HG03432 (cell line): ENCODE measurements around the gene WRAP73.
"Not testable (repeated sequence)": the region's sequence is repeated elsewhere in the genome, so short reads cannot be mapped to it uniquely, and the experiment has no call there.

Experiments used
- ATAC-seq: cut with Tn5 transposase; IDR thresholded peaks from one replicate; pipeline ENCODE4 v1.9.1; 2021; ENCODE audit warnings: mild to moderate bottlenecking, moderate library complexity; ENCODE audit not compliant: unreplicated experiment

WRAP73 gene

DNA sequence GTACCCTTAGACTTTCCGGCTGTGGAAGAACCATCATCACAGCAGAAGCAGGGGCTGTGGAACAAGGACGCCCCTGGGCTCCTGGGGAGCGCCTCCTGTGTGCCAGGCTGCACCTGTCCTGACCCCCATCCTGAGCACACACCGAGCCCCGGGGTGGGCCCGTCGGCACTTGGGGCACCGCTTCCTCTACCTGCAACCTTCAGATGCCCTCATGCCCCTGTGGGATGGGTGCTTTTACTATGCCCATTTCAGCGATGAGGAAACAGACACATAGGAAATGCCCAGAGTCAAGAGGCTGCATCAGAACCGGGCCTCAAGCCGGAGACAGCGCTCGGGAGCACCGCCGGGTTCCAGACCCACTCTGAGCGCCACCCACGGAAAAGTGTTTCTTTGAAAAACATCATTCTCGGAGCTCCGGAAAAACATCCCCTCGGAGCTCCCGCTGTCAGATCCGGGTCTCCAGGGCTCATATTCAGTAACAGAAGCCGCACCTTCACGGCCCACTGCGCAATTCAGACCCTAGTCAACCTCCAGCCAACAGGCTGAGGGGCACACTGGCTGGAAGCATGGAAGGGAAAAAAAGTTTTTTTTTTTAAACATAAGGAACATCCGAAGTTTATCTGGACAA is 17.1 kb downstream of the WRAP73 start:
- ATAC-seq: no peak

GRCh38 chr1:3632298-3632697 is 17.6 kb downstream of the WRAP73 start:
- no peak for ATAC-seq

GRCh38 chr1:3631320-3632260 is 18.3 kb downstream of the WRAP73 start:
- no peak for ATAC-seq

DNA sequence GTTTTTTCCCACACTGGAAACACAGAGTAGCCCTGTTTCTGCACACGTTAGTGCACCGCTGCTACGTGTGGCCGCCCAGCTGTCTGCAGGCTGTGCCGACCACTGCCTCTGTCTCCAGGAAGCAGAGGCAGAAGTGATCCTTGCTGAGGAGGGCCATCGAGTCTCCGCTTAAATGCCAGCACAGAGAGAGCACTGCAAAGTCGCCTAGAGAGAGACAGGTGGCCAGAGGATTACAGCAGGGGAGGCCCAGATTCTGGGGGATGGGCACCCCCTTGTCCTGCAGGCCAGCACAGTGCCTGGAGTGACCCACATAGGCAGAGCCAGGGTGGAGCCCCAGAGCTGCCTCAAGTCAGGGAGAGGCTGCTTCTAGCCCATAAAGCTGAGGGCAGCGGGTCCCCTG is 19.0 kb downstream of the WRAP73 start:
- no peak for ATAC-seq

DNA sequence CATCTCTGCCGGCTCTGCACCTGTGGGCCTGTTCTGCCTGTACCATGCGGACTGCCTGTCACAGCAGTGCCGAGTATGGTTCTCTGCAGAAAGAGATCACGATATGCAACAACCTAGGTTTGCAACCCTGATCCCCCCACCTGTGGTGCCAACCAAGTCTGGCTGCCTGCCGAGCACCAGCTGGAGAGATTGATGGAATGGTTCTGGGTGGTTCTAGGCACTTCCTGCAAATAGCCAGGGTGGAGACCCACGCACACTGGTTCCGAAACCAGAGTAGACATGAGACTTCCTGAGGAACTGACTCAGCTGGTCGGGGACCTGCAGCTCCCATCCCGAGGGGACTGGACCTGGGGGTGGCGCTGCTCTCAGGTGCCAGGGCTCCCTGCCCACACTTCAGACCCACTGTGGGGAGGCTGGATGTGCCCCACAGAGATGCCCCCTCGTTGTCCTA is 19.7 kb downstream of the WRAP73 start:
- no peak for ATAC-seq

GRCh38 chr1:3629561-3630160 is 20.2 kb downstream of the WRAP73 start:
- no peak for ATAC-seq

- ATAC-seq: no peak
Measured at GRCh38 chr1:3628445-3628844, 21.5 kb downstream of the WRAP73 start.

- no peak for ATAC-seq
Measured at GRCh38 chr1:3627515-3628253, 22.2 kb downstream of the WRAP73 start.

- no peak for ATAC-seq
Measured at GRCh38 chr1:3626025-3626424, 23.9 kb downstream of the WRAP73 start.

- peak; percentile 15 for ATAC-seq
Measured at GRCh38 chr1:3625151-3625907, 24.6 kb downstream of the WRAP73 start.

- ATAC-seq: peak; percentile 94
Measured at GRCh38 chr1:3624200-3625136, 25.4 kb downstream of the WRAP73 start, which contains the start of gene TPRG1L. TSS of gene TPRG1L (plus strand) at chr1:3625015. CDS start at chr1:3625073, 58 bp downstream.

- no peak for ATAC-seq
Measured at GRCh38 chr1:3623441-3624199, 26.3 kb downstream of the WRAP73 start.

GRCh38 chr1:3622102-3622501 is 27.8 kb downstream of the WRAP73 start:
- not testable (repeated sequence) for ATAC-seq

GRCh38 chr1:3621151-3621671 is 28.7 kb downstream of the WRAP73 start:
- not testable (repeated sequence) for ATAC-seq

- no peak for ATAC-seq
Measured at GRCh38 chr1:3620708-3621107, 29.2 kb downstream of the WRAP73 start.

- no peak for ATAC-seq
Measured at GRCh38 chr1:3618881-3619671, 30.8 kb downstream of the WRAP73 start.

- ATAC-seq: no peak
Measured at GRCh38 chr1:3618531-3618880, 31.4 kb downstream of the WRAP73 start.
